ENCODE measurements around the gene VRK3.
"Not testable (repeated sequence)": the region's sequence is repeated elsewhere in the genome, so short reads cannot be mapped to it uniquely, and the experiment has no call there.

The VRK3 gene

GRCh38 chr19:50025022-50025793, at the start of gene VRK3:
Gene VRK3 (minus strand): TSS chr19:50025372. CDS start chr19:50016162, 9,210 bp downstream.
- TF ChIP-seq ZNF274 (IDR thresholded peaks at IDR 0.05; ENCODE audit: low read depth, low read length): no peak
- peak within 1 kb of the TSS; percentile 86 for H3K4me3 ChIP-seq (ENCODE audit: low read length)

- H3K4me3 ChIP-seq (ENCODE audit: low read length): not testable (repeated sequence)
Observed at GRCh38 chr19:50068382-50068781, 43.2 kb upstream of the VRK3 start.

GRCh38 chr19:50067575-50067974, 42.4 kb upstream of the VRK3 start:
- H3K4me3 ChIP-seq (ENCODE audit: low read length): no peak overlapping the region
- TF ChIP-seq ZNF274 (IDR thresholded peaks at IDR 0.05; ENCODE audit: low read depth, low read length): no peak

GRCh38 chr19:50065938-50066337, 40.8 kb upstream of the VRK3 start:
- no peak overlapping the region for H3K4me3 ChIP-seq (ENCODE audit: low read length)
- no peak for TF ChIP-seq ZNF274 (IDR thresholded peaks at IDR 0.05; ENCODE audit: low read depth, low read length)

- no peak for TF ChIP-seq ZNF274 (IDR thresholded peaks at IDR 0.05; ENCODE audit: low read depth, low read length)
Observed at GRCh38 chr19:50061650-50062049, 36.5 kb upstream of the VRK3 start.

GRCh38 chr19:50060107-50060506, 34.9 kb upstream of the VRK3 start:
- no peak overlapping the region for H3K4me3 ChIP-seq (ENCODE audit: low read length)
- no peak for TF ChIP-seq ZNF274 (IDR thresholded peaks at IDR 0.05; ENCODE audit: low read depth, low read length)

More at GRCh38 chr19:50061650-50062049, 36.5 kb upstream of the VRK3 start:
- no peak overlapping the region for H3K4me3 ChIP-seq (ENCODE audit: low read length)

- TF ChIP-seq ZNF274 (IDR thresholded peaks at IDR 0.05; ENCODE audit: low read depth, low read length): 0 out of 2 replicates have a peak, but pooled peaks have one; percentile 15
- no peak overlapping the region for H3K4me3 ChIP-seq (ENCODE audit: low read length)
Observed at GRCh38 chr19:50059045-50059444, 33.9 kb upstream of the VRK3 start.

- no peak for TF ChIP-seq ZNF274 (IDR thresholded peaks at IDR 0.05; ENCODE audit: low read depth, low read length)
Observed at GRCh38 chr19:50058425-50058824, 33.3 kb upstream of the VRK3 start.

GRCh38 chr19:50053119-50053518, 27.9 kb upstream of the VRK3 start:
- no peak overlapping the region for H3K4me3 ChIP-seq (ENCODE audit: low read length)
- no peak for TF ChIP-seq ZNF274 (IDR thresholded peaks at IDR 0.05; ENCODE audit: low read depth, low read length)

More at GRCh38 chr19:50058425-50058824, 33.3 kb upstream of the VRK3 start:
- H3K4me3 ChIP-seq (ENCODE audit: low read length): no peak overlapping the region

- TF ChIP-seq ZNF274 (IDR thresholded peaks at IDR 0.05; ENCODE audit: low read depth, low read length): no peak
Observed at GRCh38 chr19:50051964-50052363, 26.8 kb upstream of the VRK3 start.

GRCh38 chr19:50051228-50051895, 26.2 kb upstream of the VRK3 start:
- peak overlapping the region; percentile 57 for H3K4me3 ChIP-seq (ENCODE audit: low read length)

More at GRCh38 chr19:50051964-50052363, 26.8 kb upstream of the VRK3 start:
- no peak overlapping the region for H3K4me3 ChIP-seq (ENCODE audit: low read length)

GRCh38 chr19:50050406-50051227, 25.4 kb upstream of the VRK3 start:
- no peak for TF ChIP-seq ZNF274 (IDR thresholded peaks at IDR 0.05; ENCODE audit: low read depth, low read length)
- peak overlapping the region; percentile 57 for H3K4me3 ChIP-seq (ENCODE audit: low read length)

GRCh38 chr19:50047671-50048070, 22.5 kb upstream of the VRK3 start:
- TF ChIP-seq ZNF274 (IDR thresholded peaks at IDR 0.05; ENCODE audit: low read depth, low read length): no peak
- no peak overlapping the region for H3K4me3 ChIP-seq (ENCODE audit: low read length)

All from GM08714 (cell line).